Endothelial cell of umbilical vein (primary cell): ENCODE results near the gene STIM1. TPM values are rescaled to one million over a fixed set of nuclear protein-coding genes. Genes with fewer than 3 reads are reported as not detected.

Source experiments
- BruUV-seq: library from RNA; stranded (reverse); fragments of 400-500 nt; replicated peaks from 2 replicates; lab custom pipeline; 2021; lab: Mats Ljungman, UMichigan
- CTCF ChIA-PET: fragments of 300-600, 350-600 bp; sonication (Branson Sonifier 250); formaldehyde crosslinking; loops from one replicate; lab custom pipeline; 2021; ENCODE audit warnings: antibody characterized with exemption, inconsistent platforms; lab: Charles Lee
- POLR2A ChIA-PET: fragments of 300-600, 350-600 bp; sonication (Branson Sonifier 250); formaldehyde crosslinking; loops from one replicate; lab custom pipeline; 2021; ENCODE audit warnings: antibody characterized with exemption, inconsistent platforms; lab: Charles Lee
- DNase-seq: peaks from one replicate; pipeline ENCODE4 v3.0.0-alpha.2; 2011; ENCODE audit warnings: low read depth, low spot score
- FAIRE-seq: peaks from 2 replicates; lab custom pipeline; 2011; peaks lifted over from hg19 to GRCh38; lab: Jason Lieb, UNC
- H2AFZ ChIP-seq: 2 replicates; pipeline ENCODE4 v1.6.0; 2012; ENCODE audit warnings: low read depth, low read length, control low read depth, inconsistent platforms
- H3K27ac ChIP-seq: 2 replicates; pipeline ENCODE4 v1.5.1; 2011; ENCODE audit warnings: low read depth, mild to moderate bottlenecking, control low read depth, low read length, moderate library complexity; ENCODE audit not compliant: insufficient read depth
- H3K27me3 ChIP-seq, 2 experiments: 2 replicates each; pipeline versions ENCODE4 v1.6.0 to v1.6.1; 2011; ENCODE audit warnings: low read length in 2 of 2, mixed read lengths in 1 of 2; ENCODE audit not compliant: control insufficient read depth in 2 of 2, insufficient read depth in 2 of 2
- H3K36me3 ChIP-seq, 2 experiments: 2 replicates in 1 of 2; 3 replicates in 1 of 2; pipeline ENCODE4 v1.5.1; 2011; ENCODE audit warnings: low read length in 2 of 2, mild to moderate bottlenecking in 1 of 2, moderate library complexity in 1 of 2; ENCODE audit not compliant: control insufficient read depth in 2 of 2, insufficient read depth in 2 of 2; ENCODE audit errors: extremely low read depth in 1 of 2
- H3K4me1 ChIP-seq: 3 replicates; pipeline ENCODE4 v1.5.1; 2011; ENCODE audit warnings: mild to moderate bottlenecking, low read length; ENCODE audit not compliant: control insufficient read depth, insufficient read depth; ENCODE audit errors: extremely low read depth
- H3K4me2 ChIP-seq: 2 replicates; pipeline ENCODE4 v1.6.1; 2011; ENCODE audit warnings: low read length, control low read depth, mixed read lengths; ENCODE audit not compliant: insufficient read depth
- H3K4me3 ChIP-seq, 3 experiments: fragments of 200-600 bp in 1 of 3; sonication (generic), shearing (Covaris generic) in 1 of 3; replicated peaks in 1 of 3; 2 replicates each; pipeline ENCODE4 v1.5.1; 2011 to 2016; ENCODE audit warnings: control low read depth in 3 of 3, low read length in 3 of 3, mild to moderate bottlenecking in 2 of 3, inconsistent platforms in 1 of 3, low read depth in 1 of 3, moderate library complexity in 1 of 3; ENCODE audit not compliant: insufficient read depth in 1 of 3
- H3K79me2 ChIP-seq: 2 replicates; pipeline ENCODE4 v1.6.0; 2012; ENCODE audit warnings: low read length, inconsistent platforms; ENCODE audit not compliant: control insufficient read depth, insufficient read depth
- H3K9ac ChIP-seq: replicated peaks from 2 replicates; pipeline ENCODE3; 2011; ENCODE audit warnings: low read length, control low read depth; ENCODE audit not compliant: insufficient read depth; ENCODE audit errors: extremely low read depth
- H3K9me1 ChIP-seq: replicated peaks from 3 replicates; pipeline ENCODE4 v1.6.0; 2011; ENCODE audit warnings: mild to moderate bottlenecking, low read length; ENCODE audit not compliant: control insufficient read depth, insufficient read depth; ENCODE audit errors: extremely low read depth
- H3K9me3 ChIP-seq: replicated peaks from 2 replicates; pipeline ENCODE4 v1.5.1; 2012; ENCODE audit warnings: low read length, inconsistent platforms; ENCODE audit not compliant: control insufficient read depth, insufficient read depth
- H4K20me1 ChIP-seq: replicated peaks from 2 replicates; pipeline ENCODE3; 2011; ENCODE audit warnings: mild to moderate bottlenecking, low read length; ENCODE audit not compliant: control insufficient read depth, insufficient read depth; ENCODE audit errors: extremely low read depth
- EZH2 ChIP-seq: IDR thresholded peaks from 2 replicates; pipeline ENCODE4 v1.6.1; 2012; ENCODE audit warnings: borderline replicate concordance, low read depth, mild to moderate bottlenecking, moderate library complexity, low read length, inconsistent platforms; ENCODE audit not compliant: severe bottlenecking
- FOS ChIP-seq: IDR thresholded peaks from 2 replicates; pipeline ENCODE4 v1.6.1; 2011; ENCODE audit warnings: mild to moderate bottlenecking, low read length, moderate library complexity, borderline replicate concordance; ENCODE audit not compliant: insufficient read depth
- GATA2 ChIP-seq: IDR thresholded peaks from 2 replicates; pipeline ENCODE4 v1.7.0; 2011; ENCODE audit warnings: low read depth, mild to moderate bottlenecking, moderate library complexity, mixed read lengths, low read length; ENCODE audit not compliant: insufficient read length, insufficient read depth
- JUN ChIP-seq: IDR thresholded peaks from 2 replicates; pipeline ENCODE4 v1.6.1; 2011; ENCODE audit warnings: borderline replicate concordance, low read depth; ENCODE audit not compliant: insufficient read length, insufficient read depth
- MYC ChIP-seq: IDR thresholded peaks from one replicate; pipeline ENCODE4 v1.6.1; 2011; ENCODE audit warnings: mild to moderate bottlenecking, low read depth, low read length
- POLR2A ChIP-seq: IDR thresholded peaks from 2 replicates; pipeline ENCODE4 v1.6.1; 2012; ENCODE audit warnings: low read depth, mild to moderate bottlenecking, control low read depth, low read length
- POLR2AphosphoS5 ChIP-seq: IDR thresholded peaks from 2 replicates; pipeline ENCODE4 v1.6.1; 2012; ENCODE audit warnings: low read depth, mild to moderate bottlenecking, control low read depth, low read length, moderate library complexity; ENCODE audit not compliant: insufficient read depth
- dilution Hi-C: fragments of 300-500 bp; cut with MboI; formaldehyde crosslinking; loops from one replicate; pipeline ENCODE4 v1.15.0; 2019; ENCODE audit warnings: low sequenced_read_pairs; ENCODE audit not compliant: extremely low pct_ligation_motif_present
- intact Hi-C: fragments of 100-400 bp; cut with micrococcal nuclease; formaldehyde crosslinking; loops from one replicate; pipeline ENCODE4 v1.10.0; 2022
- polyA plus RNA-seq, 4 experiments: library from polyadenylated mRNA; depleted of rRNA in 3 of 4; stranded (reverse) in 3 of 4; unstranded in 1 of 4; fragments of >200 nt; gene quantifications; 2 replicates each; pipeline versions ENCODE4 v1.2.1 to v1.2.3, GENCODE V29; 2011 to 2012; ENCODE audit warnings: missing spikeins in 1 of 4
- total RNA-seq: library from RNA; stranded (reverse); gene quantifications from 2 replicates; pipeline ENCODE4 v1.2.3, GENCODE V29; 2021
- TF ChIP-seq, protein P1 (sequence below): IDR thresholded peaks from 2 replicates; pipeline ENCODE4 v1.6.1; 2011; ENCODE audit not compliant: insufficient read depth, insufficient read length
- TF ChIP-seq, protein P2 (sequence below), 2 donors: IDR thresholded peaks; 1 replicate in 1 of 2; 2 replicates in 1 of 2; pipeline ENCODE4 v1.5.1; 2011; ENCODE audit warnings: low read length in 2 of 2, mild to moderate bottlenecking in 2 of 2, moderate library complexity in 2 of 2, control low read depth in 1 of 2, inconsistent platforms in 1 of 2, low read depth in 1 of 2; ENCODE audit not compliant: insufficient read depth in 1 of 2; ENCODE audit errors: extremely low read depth in 1 of 2

Gene STIM1
- total and polyA plus RNA-seq, 2 donors (not counting 3 experiments of a cell fraction or from before 2014, with no cell fraction given) = 32.7 to 33.4 TPM

DNA sequence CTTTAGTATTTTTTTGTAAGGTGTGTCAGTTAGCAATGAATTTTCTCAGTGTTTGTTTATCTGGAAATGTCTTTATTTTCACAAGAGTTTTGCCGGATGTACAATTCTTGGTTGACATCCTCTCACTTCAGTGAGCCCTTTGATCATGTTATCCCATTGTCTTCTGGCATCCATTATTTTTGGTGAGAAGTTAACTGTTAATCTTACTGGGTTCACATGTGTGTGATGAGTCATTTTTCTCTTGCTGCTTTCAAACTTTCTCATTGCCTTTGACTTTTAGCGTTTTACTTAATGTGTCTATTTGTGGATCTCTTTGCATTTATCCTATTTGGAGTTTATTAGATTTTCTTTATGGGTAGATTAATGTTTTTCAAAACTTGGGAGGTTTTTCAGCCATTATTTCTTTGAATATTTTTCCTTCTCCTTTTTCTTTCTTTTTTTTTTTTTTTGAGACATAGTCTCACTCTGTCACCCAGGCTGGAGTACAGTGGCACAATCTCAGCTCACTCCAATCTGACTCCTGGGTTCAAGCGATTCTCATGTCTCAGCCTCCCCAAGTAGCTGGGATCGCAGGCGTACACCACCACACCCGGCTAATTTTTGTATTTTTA is 138.7 kb downstream of the STIM1 start:
- Histone ChIP-seq H3K9me1 (no peaks in the 10 kb centered on the region), H3K27ac (no peak overlapping the region), H2AFZ (no peak overlapping the region), H3K4me2 (no peak overlapping the region), H3K4me1 (peaks cover 16% of the 10 kb centered on the region), H3K9ac (no peak overlapping the region), H3K36me3 (no peaks in the 10 kb centered on the region), H3K27me3 (no peaks in the 10 kb centered on the region), H3K4me3 (no peak overlapping the region), H4K20me1 (no peaks in the 10 kb centered on the region), H3K9me3 (no peaks in the 10 kb centered on the region), H3K79me2 (no peaks in the 10 kb centered on the region)
- DNase-seq = peak; percentile 19
- TF ChIP-seq EZH2 (no peak), FOS (peak; percentile 70), POLR2AphosphoS5 (peak; percentile 14), JUN (peak; percentile 69), POLR2A (no peak), MYC (no peak), GATA2 (no peak)
- TF ChIP-seq, protein P1, sequence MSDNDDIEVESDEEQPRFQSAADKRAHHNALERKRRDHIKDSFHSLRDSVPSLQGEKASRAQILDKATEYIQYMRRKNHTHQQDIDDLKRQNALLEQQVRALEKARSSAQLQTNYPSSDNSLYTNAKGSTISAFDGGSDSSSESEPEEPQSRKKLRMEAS = no peak
- TF ChIP-seq, protein P2, sequence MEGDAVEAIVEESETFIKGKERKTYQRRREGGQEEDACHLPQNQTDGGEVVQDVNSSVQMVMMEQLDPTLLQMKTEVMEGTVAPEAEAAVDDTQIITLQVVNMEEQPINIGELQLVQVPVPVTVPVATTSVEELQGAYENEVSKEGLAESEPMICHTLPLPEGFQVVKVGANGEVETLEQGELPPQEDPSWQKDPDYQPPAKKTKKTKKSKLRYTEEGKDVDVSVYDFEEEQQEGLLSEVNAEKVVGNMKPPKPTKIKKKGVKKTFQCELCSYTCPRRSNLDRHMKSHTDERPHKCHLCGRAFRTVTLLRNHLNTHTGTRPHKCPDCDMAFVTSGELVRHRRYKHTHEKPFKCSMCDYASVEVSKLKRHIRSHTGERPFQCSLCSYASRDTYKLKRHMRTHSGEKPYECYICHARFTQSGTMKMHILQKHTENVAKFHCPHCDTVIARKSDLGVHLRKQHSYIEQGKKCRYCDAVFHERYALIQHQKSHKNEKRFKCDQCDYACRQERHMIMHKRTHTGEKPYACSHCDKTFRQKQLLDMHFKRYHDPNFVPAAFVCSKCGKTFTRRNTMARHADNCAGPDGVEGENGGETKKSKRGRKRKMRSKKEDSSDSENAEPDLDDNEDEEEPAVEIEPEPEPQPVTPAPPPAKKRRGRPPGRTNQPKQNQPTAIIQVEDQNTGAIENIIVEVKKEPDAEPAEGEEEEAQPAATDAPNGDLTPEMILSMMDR (IDR thresholded peaks at IDR 0.05; ENCODE audit: extremely low read depth in 1 of 2, insufficient read depth in 1 of 2, low read depth in 1 of 2, low read length in 2 of 2) = no peak
- intact Hi-C loops = no loop called here
- POLR2A ChIA-PET = no interaction called here
- dilution Hi-C loops = no loop called here
- no TSS peak for BruUV-seq
- CTCF ChIA-PET = no interaction called here
- FAIRE-seq = no peak
